Activated CD4-positive, alpha-beta T cell treated with anti-CD3 and anti-CD28 coated beads, Interleukin-2, amount 50 U/mL, for 16 hours (primary cell): ENCODE data around the gene EFCAB6.

Source experiments
- DNase-seq: peaks from one replicate; pipeline ENCODE4 v3.0.0-alpha.2; 2020

EFCAB6 gene

DNA sequence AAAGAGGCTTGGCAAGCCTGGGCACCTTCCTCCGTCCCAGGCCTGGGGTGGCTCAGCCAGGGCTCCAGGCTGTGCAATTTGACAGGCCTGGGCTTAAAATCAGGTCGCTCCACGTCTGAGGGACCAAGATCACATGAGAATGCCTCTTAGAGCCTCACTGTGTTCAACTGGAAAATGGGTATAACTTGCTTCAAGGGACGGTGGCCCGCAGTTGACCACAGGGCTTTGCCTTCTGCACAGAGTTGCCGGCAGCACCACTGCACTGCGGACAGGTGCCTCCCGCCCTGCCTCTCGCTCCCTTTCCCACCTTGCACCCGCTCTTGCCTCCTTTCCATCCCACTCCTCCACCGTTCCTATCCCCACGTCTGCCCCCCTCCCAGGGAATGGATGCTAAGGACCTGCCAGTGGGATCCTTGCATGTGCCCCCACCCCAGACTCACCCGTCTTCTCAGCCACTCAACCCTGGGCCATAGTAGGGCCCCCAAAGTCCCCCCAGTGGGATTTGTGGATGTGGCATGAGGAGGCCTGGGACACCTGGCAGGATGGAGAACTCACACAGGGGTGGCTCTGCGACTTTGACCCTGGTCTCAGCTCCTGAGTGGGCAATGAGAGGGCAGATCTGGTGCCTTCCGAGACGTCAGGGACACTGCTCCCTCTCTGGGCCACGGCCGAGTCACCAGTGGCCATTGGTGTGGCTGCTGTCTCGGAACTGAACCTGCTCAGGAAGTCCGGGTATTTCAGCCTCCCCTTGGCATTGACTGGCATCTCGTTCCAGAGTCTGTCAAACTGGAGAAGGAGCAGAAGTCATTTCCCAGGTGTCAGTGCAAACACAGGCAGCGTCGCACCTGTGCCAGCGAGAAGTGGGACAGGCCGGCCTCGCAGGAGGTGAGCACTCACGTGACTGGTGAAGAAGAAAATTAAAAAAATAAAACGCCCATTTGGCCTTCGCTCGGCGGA, 272.3 kb downstream of the EFCAB6 start:
- no peak for DNase-seq

DNA sequence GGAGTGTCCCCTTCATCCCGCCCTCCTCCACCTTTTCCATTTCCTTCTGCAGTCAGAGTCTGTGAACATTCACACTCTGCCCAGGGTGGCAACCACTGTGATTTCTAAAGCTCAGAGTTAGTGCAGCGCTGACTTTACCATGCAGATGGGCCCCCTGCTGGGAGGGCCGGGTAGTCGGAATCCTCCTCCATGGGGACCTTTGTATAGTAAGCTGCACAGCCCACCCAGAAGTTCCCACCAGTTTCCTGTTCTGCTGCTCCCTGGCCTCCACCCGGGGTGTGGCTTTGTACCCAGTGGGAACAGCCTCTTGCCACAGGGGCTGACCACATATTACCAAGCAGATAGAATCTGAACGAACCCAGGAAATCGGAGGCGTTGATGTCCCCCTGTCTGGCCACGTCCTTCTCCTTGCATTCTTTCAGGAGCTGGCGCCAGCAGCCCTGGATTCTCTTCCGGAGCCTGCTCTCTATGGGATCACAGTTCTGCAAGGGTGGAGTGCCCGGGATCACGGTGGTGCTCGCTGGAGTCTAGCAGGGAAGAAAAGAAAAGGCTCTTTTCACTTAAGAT, 275.0 kb downstream of the EFCAB6 start:
- peak; percentile 18 for DNase-seq

DNA sequence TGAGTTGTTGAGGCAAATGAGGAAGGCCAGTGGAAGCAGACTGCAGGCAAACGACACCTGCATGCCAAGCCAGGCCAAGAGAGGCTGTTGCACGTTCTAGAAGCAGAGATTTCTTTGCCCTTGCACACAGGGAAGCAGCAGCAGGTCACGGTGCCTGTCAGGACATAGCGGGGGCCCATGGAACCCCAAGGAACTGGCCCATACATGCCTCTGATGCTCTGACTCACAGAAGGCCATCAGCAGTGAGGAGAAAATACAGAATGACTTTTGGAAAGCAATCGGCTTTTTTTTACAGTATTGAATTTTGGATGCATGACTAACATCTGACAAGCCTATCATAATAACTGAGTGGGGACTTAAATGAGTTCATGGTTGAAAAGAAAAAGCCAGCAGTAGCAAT, 276.4 kb downstream of the EFCAB6 start:
- DNase-seq = no peak

DNA sequence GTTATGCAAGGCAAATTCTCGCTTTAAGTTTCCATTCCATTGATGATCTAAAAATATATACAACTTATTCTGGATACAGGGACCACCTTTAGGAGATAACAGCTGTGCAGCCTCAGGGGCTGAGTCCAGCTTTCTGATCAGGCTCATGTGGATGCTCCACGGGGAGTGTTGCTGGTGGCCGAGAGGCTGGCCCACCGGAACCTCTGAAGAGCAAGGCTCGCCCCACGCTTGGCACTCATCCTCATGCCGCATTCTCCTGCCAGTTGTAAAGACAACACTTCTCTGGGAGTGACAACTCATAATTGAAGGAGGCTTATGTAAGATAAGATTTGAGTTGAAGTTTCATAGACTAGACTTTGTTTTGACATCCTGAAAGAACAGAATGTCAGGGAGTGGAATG, 276.8 kb downstream of the EFCAB6 start:
- no peak for DNase-seq

DNA sequence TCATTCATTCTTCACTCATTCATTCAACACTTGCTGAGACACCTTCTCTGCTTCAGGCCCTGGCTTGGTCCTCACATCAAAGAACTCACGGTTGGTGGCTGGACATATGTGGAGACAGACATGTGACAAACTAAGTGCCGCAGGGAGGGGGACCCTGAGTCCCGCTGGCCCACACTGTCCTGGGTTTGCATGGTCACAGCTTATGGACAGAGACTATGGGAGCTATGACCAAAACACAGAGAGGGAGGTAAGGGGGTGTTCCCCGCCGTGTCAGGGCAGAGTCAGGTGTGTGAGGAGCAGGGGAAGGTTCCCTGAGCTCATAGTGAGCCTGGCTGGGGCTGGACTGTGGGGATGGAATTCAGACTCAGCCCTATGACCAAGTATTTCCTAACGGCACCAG, 277.2 kb downstream of the EFCAB6 start:
- DNase-seq = no peak

DNA sequence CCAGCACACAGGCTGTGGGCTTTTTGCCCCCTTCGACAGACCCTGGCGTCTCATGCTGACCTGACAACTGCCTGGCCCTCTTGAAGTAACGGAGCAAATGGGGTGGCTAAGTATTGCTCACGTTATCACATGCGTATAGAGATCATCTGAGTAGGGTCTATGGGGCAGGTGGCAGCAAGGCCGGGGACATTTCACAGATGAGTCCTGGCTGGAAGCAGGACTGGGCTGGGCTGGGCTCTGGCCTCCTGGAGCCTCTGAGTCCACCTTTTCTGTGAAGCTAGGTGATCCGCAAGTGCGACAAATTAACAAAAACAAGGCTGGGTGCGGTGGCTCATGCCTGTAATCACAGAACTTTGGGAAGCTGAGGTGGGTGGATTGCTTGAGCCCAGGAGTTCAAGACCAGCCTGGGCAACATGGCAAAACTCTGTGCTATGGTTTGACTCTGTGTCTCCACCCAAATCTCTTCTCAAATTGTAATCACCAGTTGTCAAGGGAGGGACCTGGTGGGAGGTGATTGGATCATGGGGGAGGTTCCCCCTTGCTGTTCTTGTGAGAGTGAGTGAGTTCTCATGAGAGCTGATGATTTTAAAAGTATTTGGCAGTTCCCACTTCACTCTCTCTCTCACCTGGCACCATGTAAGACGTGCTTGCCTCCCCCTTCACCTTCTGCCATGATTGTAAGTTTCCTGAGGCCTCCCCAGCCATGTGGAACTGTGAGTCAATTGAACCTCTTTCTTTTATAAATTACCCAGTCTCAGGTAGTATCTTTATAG, 278.3 kb downstream of the EFCAB6 start:
- DNase-seq = no peak

DNA sequence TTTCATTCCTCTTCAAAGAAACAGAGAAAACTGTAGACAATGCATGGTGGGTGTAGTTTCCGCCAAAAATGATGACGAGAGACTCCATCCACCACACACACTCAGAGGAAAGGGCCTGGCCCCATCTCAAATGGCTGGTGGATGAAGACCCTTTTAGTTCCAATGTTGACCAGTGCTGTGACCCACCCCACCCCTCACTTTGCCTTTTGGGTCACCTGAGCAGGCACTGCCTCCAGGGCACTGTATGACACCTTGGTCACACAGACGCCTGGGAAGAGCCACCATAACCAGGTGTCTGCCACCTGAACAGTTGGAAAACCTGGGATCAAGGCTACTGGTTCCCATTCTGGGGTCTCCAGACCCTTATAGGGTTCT, 279.0 kb downstream of the EFCAB6 start:
- no peak for DNase-seq

DNA sequence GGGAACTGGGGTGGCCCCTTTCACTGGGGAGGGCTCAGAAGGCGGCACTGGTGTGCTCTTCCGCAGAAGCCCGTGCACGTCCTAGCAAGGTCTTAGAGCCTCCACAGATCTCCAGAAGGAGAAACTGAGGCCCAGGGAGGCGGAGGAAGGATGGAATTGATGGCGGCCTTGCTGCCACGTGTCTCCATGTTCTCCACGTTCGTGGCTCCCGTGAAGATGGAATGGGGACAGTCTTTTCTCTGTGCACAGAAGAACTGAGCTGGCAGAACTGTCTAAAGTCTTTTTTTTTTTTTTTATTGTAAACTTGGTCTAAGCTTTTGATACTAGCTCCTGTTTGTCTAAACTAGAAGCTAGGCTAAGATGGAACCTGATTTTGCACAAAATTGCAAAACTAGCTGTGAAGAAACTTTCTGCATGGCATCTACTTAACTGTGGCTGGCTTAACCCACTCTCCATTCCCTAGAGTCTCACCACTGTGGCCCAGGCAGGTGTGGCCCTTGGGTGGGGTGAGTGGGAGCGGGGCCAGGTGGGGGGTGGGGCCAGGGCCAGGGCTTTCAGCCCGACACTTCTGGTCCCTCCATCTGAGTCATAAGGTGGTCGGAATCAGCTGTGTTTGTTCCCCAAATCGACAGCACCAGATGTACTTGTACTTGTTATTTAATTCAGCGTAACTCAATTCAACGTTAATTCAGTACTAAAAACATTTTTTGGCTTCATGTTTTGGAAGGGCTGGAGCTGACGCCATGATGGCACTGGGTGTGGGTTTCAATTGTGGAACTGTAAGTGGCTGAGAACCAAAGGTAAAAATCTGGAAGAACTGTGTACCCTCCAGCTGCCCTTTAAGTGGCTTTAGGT, 279.6 kb downstream of the EFCAB6 start:
- no peak for DNase-seq

DNA sequence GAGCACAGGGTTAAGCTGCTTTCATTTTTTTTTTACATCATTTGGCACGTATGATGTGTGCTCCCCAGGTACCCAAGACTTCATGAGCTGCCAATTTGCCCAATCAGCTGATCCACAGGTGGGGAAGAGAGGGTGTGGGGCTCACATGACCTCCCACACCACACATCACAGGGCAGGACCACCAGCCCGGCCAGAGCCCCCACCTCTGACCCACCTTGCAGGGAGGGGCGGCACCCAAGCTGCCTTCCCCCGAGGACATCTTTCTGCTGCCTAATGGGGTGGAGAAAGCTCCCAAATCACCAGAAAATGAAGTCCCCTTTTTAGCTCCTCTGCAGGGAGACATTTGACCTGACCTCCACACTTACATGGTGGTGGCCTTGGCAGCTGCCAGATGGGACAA, 280.5 kb downstream of the EFCAB6 start:
- no peak for DNase-seq

DNA sequence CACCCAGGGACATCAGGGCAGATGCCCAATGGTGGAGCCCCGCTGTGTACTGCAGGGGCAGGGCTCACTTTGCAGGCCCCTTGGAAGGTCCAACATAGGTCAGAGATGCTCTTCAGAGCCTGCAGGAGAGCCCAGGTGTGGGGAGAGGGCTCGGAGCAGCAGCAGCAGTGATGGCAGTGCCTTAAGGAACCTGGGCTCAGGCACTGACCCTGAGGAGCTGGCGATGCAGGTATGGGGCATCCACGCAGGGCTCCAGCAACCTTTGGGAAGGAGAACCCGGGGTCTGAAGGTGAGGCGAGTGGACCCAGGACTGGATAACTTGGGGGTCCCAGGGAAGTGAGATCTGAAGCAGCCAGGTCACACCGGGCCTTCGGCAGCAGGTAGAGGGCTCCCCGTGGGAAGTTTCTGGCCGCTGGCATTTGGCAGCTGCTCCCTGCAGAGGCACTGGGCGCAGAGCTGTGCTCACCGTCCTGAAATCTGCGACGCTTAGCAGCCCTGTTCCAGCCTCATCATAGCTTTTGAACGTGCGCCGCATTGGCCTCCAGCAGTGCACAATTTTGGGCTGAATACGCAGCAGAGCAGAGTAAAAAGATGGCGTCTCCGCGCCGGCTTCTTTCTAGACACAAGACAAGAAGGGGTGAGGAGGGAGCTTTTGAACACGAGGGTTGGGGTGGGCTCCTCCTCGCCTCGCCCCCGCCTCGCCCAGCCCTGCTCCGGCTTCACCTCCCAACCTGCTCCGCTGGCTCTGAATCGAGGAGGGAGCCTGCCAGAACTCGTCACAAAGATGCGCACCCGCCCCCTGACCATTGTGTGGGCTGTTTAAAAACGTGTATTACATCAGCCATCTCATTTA, 281.5 kb downstream of the EFCAB6 start:
- DNase-seq = no peak

DNA sequence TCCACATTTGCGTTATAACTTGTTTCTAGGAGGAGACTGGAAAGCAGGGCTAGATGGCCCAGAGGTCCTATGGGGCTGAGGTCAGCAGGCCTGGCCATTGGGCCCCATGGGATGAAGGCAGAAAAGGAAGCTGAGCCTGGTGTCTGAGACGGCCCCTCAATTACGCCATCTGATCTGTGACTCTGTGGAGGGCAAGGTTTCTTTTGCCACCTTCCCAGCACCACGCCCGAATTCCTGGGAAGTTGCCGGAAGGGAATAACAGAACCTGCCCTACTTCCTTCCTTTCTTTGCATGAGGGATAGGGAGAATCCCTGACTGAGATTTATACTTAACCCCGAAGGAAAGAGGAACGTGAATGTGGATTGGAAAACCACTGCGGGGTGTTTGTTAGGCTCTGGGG, 282.2 kb downstream of the EFCAB6 start:
- DNase-seq = no peak

DNA sequence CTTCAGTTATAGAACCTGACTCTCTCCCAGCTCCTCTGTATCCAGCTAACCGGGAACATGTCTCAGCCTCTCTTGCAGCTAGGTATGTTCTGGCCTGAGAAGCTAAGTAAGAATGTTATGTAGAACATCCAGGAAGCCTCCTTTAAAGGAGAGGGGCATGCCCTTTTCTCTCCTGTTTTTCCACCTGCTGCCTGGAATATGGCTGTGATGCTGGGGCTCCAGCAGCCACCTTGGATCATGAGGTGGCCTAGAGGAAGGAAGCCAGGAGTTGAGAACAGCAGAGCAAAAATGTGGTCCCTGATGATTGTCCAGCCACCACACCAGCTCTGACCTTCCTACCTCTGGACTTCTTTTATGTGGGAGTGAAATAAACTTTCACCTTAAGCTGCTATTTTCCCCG, 282.6 kb downstream of the EFCAB6 start:
- DNase-seq = no peak

DNA sequence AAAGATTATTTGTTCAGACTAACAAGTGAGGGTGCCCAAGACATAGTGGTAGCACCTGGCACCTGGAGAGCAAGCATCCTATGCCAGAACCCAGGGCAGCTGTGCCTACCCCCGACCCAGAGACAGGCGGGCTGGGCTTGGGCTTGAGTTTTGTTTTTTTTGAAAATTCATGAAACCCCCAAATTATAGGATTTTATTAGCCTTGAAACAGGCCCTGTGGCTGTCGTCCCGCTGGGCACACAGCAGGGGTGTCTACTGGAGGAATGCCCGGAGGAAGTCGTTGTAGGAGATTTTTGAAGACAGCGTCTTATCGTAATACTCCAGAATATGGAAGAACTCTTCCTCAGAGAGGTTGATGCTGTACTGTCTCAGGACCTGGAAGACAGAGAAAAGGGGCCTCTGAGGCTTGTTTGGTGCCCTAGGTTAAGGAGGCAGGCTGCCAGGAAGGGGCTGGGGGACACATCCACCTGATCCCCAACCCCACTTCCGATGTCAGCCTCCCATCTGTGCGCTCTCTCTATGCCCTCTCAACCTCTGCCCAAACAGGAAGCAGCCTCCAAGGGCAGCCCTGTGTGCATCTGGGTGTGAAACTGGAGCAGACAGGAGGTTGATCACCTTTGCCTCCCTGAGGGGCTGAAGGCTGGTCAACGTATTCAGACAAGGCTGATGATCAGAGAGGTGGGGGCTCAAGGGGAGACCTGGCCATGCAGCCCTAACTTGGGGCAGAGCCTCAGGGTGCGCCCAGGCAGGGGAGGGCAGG, 283.3 kb downstream of the EFCAB6 start:
- DNase-seq = no peak

DNA sequence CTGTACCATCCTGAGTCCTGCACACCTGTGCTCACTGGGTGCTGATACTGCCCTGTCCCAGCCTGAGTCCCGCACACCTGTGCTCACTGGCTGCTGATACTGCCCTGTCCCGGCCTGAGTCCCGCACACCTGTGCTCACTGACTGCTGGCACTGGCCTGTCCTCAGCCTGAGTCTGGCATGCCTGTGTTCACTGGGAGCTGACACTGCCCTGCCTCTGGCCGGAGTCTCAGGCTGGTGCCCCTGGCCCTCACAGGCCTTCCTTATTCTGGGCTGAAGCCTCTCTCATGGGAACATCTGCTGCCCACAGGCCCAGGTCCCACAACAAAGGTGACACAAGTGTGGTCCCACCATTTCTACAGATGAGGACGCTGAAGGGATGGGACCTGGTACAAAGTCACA, 285.2 kb downstream of the EFCAB6 start:
- no peak for DNase-seq

DNA sequence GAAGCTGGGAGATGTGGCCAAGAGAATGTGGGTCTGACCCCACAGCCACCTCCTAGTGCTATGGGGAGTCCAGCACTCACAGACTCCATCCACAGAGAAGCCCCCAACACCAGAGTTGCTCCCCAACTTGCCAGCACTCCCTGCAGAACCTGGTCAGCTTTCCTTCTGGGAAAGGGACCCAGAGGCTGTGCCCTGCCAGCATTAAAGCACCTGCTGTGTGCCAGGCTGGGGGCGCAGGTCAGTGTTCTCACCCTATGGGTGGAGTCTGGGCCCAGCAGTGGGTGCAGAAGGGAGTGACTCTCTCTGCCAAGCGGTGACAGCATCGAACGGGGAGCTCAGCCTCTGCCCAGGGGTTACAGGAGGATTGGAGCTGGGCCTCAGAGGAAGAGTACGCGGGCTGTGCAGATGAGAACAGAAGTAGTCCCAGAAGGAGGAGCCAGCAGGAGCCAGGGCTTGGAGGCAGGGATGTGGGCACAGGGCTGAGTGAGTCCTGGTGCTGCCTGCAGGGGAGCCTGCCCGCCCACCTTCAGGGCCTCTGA, 285.9 kb downstream of the EFCAB6 start:
- no peak for DNase-seq

DNA sequence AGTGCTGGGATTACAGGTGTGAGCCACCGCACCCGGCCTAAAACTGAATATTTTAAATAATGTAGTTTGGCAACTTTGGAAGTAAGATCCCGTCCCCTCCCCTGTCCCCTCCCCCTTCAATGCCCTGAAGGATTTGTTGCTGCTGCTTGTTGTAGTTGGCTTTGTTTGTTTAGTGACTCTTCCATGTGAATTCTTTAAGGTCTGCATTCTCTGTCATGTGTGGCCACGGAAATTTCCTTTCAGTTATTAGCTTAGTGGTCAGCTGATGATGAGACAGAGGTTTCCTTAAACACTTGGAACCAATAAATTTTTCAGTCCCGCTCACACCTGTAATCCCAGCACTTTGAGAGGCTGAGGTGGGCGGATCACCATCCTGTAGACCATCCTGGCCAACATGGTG, 290.4 kb downstream of the EFCAB6 start:
- no peak for DNase-seq

DNA sequence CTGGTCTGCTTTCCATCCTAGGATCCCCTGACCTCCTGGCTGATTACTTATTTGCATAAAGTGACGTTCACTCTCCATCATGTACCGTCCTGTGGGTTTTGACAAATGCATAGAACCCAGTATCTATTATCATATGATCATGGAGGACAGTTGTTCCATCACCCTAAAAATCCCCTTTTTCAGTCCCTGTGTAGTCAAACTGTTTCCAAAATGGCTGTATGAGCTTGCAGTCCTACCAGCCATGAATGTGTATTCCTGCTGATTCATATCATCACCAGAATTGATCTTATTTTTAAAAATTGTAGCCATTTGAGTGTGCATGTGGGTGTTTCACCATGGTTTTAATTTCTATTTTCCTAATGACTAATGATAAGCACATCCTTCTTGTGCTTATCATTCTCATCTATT, 291.5 kb downstream of the EFCAB6 start:
- peak; percentile 86 for DNase-seq

DNA sequence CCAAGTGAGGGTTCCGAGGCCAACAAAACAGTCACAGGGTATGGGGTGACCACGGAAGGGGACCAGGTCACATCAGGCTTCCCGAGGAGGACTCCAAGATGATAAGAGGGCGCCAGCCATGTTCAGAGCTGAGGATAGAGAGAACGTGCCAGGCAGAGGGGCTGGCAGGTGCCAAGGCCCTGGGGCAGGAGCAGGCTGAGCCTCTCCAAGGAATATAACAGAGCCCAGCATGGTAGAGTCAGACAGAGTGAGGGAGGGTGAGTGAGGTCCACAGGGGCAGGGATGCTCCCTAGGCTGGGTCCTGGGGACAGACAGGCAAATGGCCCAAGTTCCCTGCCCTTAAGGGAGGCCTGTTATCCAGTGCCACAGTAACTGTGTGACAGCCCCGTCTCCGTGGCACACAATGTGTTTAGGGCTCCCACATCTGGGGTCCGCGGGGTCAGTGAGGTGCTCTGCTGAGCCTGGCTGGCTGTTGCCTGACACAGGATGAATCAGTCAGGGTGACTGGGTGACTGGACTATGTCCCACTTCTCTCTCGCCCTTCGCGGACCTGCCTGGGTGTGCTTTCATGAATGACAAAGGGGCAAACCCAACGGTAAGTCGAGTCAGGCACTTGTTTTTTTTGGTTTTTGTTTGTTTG, 295.0 kb downstream of the EFCAB6 start:
- DNase-seq = no peak

DNA sequence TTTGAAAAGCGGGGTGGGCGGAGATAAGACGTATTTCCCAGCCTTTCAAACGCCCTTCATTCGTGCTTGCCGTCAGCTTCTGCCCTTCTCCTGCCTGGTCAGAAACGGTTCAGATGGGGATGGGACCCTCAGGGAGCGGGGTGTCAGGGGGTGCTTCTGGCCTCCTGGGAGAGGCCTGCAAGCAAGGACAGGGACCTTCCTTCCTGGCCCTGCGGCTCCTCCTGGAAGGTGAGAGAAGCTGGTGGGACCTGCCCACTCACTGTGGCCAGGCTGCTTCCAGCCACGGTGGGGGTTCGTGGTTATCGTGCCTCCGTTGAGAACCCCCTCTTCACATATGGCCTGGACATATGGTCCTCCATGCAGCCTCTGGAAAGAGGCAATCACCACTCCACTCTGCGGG, 295.7 kb downstream of the EFCAB6 start:
- DNase-seq = no peak

DNA sequence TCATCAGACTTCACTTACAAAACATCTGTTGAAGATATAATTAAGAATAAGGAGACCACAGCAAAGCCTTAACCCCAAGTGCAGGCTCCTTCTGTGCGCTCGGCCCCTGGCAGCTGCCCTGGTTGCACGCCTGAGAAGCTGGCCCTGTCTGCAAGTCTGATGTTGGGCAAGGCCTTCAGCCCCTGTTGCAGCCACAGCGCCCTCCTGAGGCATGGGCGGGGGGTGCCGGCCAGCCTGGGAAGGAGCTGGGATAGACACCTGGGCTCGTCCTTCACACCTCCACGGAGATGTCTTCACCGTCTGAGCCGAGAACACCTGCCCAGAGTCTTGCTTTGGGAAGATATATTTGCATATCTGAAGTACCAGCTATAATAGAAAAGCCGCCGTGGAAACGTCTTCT, 296.2 kb downstream of the EFCAB6 start:
- DNase-seq = no peak
